Left lung (tissue), 10 donors: Measurements from ENCODE around the gene PHYHIPL. TPM values are rescaled to one million over a fixed set of nuclear protein-coding genes. Genes with fewer than 3 reads are reported as not detected.

Source experiments
- ATAC-seq: fragments of 200-7000 bp; cut with Tn5 transposase; one replicate; pipeline ENCODE4 v1.9.1; 2020; ENCODE audit warnings: moderate library complexity
- DNase-seq, 4 donors: peaks; one replicate each; pipeline ENCODE4 v3.0.0-alpha.2; 2013 to 2020
- H3K27ac ChIP-seq, 2 donors: fragments of 200-600 bp; sonication (generic) in 1 of 2; one replicate each; pipeline versions ENCODE4 v1.5.0 to v1.8.0; 2020 to 2021
- H3K27me3 ChIP-seq, 2 donors: fragments of 200-600 bp; sonication (generic) in 1 of 2; one replicate each; pipeline versions ENCODE4 v1.5.0 to v1.8.0; 2020 to 2021
- H3K36me3 ChIP-seq, 2 donors: fragments of 200-600 bp; sonication (generic) in 1 of 2; one replicate each; pipeline versions ENCODE4 v1.5.0 to v1.8.0; 2020 to 2021
- H3K4me1 ChIP-seq, 2 donors: fragments of 200-600 bp; one replicate each; pipeline ENCODE4 v1.8.0; 2021
- H3K4me3 ChIP-seq, 2 donors: fragments of 200-600 bp; sonication (generic) in 1 of 2; one replicate each; pipeline versions ENCODE4 v1.5.0 to v1.8.0; 2020 to 2021; ENCODE audit warnings: mild to moderate bottlenecking in 1 of 2
- H3K9me3 ChIP-seq, 2 donors: fragments of 200-600 bp; sonication (generic) in 1 of 2; one replicate each; pipeline versions ENCODE4 v1.5.0 to v1.8.0; 2020 to 2021
- CTCF ChIP-seq, 2 donors: fragments of 200-600 bp; sonication (generic) in 1 of 2; IDR thresholded peaks; one replicate each; pipeline versions ENCODE4 v1.5.0 to v1.8.0; 2021; ENCODE audit warnings: antibody characterized with exemption in 2 of 2
- intact Hi-C, 2 donors: fragments of 100-400 bp; cut with DNase I; formaldehyde crosslinking; loops; one replicate each; pipeline versions ENCODE4 v1.11.2 to v1.14.2; 2022
- polyA plus RNA-seq, 6 donors: library from polyadenylated mRNA; unstranded; fragments of 120-200 nt; gene quantifications; one replicate each; pipeline ENCODE4 v1.2.1, GENCODE V29; 2013; ENCODE audit not compliant: insufficient read length in 6 of 6
- total RNA-seq, 2 donors: library from RNA; stranded (reverse); fragmentation: NEBNext Ultra II Directional; extraction: Animal tissue kit (Norgen Biotek cat#: 25700); gene quantifications; one replicate each; pipeline ENCODE4 v1.2.1, GENCODE V29; 2021
- donor health status: DM: no; HTN: yes; CAD: no.
- donor health status: DM: no; HTN: no; CAD: no.

PHYHIPL gene
- total and polyA plus RNA-seq, 8 donors = 0.50 to 1.1 (median 0.68) TPM; not detected in 2

- no peaks in the 10 kb centered on the region for H3K27me3 ChIP-seq
- no peaks in the 10 kb centered on the region for H3K4me1 ChIP-seq
- no peak overlapping the region for H3K27ac ChIP-seq
- DNase-seq (no peak), ATAC-seq (no peak)
- H3K9me3 ChIP-seq = no peaks in the 10 kb centered on the region
- H3K4me3 ChIP-seq = no peak overlapping the region
- intact Hi-C loops = no loop called here
- H3K36me3 ChIP-seq = no peaks in the 10 kb centered on the region
- no peak for TF ChIP-seq CTCF (IDR thresholded peaks at IDR 0.05)
Measured at GRCh38 chr10:59257224-59257623, 80.8 kb downstream of the PHYHIPL start.

- ATAC-seq = no peak
- no peak for DNase-seq
- no peak overlapping the region for H3K27ac ChIP-seq
- H3K4me1 ChIP-seq = no peaks in the 10 kb centered on the region
- H3K9me3 ChIP-seq = no peaks in the 10 kb centered on the region
- no peaks in the 10 kb centered on the region for H3K27me3 ChIP-seq
- H3K36me3 ChIP-seq = no peaks in the 10 kb centered on the region
- intact Hi-C loops = no loop called here
- no peak overlapping the region for H3K4me3 ChIP-seq
- no peak for TF ChIP-seq CTCF (IDR thresholded peaks at IDR 0.05)
Measured at GRCh38 chr10:59258890-59259289, 82.4 kb downstream of the PHYHIPL start.

- no peak overlapping the region for H3K27ac ChIP-seq
Measured at GRCh38 chr10:59265141-59265540, 88.7 kb downstream of the PHYHIPL start.

GRCh38 chr10:59266321-59266720 lies 89.9 kb downstream of the PHYHIPL start:
- no peak for TF ChIP-seq CTCF (IDR thresholded peaks at IDR 0.05)
- H3K36me3 ChIP-seq = no peaks in the 10 kb centered on the region

More at GRCh38 chr10:59265141-59265540, 88.7 kb downstream of the PHYHIPL start:
- DNase-seq = no peak
- no peak for TF ChIP-seq CTCF (IDR thresholded peaks at IDR 0.05)
- no peak overlapping the region for H3K4me3 ChIP-seq
- H3K36me3 ChIP-seq = no peaks in the 10 kb centered on the region
- ATAC-seq = no peak
- H3K4me1 ChIP-seq = no peaks in the 10 kb centered on the region
- H3K9me3 ChIP-seq = no peaks in the 10 kb centered on the region
- intact Hi-C loops = no loop called here
- H3K27me3 ChIP-seq = no peaks in the 10 kb centered on the region

GRCh38 chr10:59268460-59268859 lies 92.0 kb downstream of the PHYHIPL start:
- DNase-seq (no peak), ATAC-seq (no peak)
- TF ChIP-seq CTCF (IDR thresholded peaks at IDR 0.05) = no peak
- H3K4me1 ChIP-seq = no peaks in the 10 kb centered on the region
- no peaks in the 10 kb centered on the region for H3K27me3 ChIP-seq
- no peak overlapping the region for H3K4me3 ChIP-seq
- H3K9me3 ChIP-seq = no peaks in the 10 kb centered on the region
- H3K27ac ChIP-seq = no peak overlapping the region
- intact Hi-C loops = no loop called here
- no peaks in the 10 kb centered on the region for H3K36me3 ChIP-seq

More at GRCh38 chr10:59266321-59266720, 89.9 kb downstream of the PHYHIPL start:
- no peaks in the 10 kb centered on the region for H3K9me3 ChIP-seq
- DNase-seq (no peak), ATAC-seq (no peak)
- H3K4me3 ChIP-seq = no peak overlapping the region
- H3K4me1 ChIP-seq = no peaks in the 10 kb centered on the region
- H3K27me3 ChIP-seq = no peaks in the 10 kb centered on the region
- intact Hi-C loops = no loop called here
- no peak overlapping the region for H3K27ac ChIP-seq
